NOMO-1 treated with DMSO at 0.1 percent for 48 hours (cell line): ENCODE data around the gene CSAG2.
"Not testable (repeated sequence)": the region's sequence is repeated elsewhere in the genome, so short reads cannot be mapped to it uniquely, and the experiment has no call there.

Source experiments
- DNase-seq: peaks from one replicate; lab custom pipeline; 2025; ENCODE audit not compliant: unreplicated experiment; lab: John Stamatoyannopoulos, UW

CSAG2 gene

DNA sequence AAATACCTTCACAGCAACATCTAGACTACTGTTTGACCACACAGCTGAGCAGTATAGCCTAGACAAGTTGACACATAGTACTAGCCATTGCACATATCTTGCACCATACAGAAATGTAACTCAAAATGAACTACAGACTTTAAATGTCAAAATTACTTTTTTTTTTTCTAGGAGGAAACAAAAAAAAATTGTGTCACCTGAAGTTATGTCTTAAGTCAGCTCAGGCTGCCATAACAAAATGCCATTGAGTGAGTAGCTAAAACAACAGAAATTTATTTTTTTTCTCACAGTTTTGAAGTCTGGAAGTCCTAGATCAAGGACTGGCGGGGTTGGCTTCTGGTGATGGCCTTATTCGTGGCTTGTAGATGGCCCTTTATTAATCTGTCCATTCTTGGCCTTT is at the start of gene CSAG2:
Gene CSAG2, minus strand, starts transcription at position 101 of the 400 bp plus-strand sequence. CDS start 161 bp downstream, outside the sequence.
- not testable (repeated sequence) for DNase-seq

DNA sequence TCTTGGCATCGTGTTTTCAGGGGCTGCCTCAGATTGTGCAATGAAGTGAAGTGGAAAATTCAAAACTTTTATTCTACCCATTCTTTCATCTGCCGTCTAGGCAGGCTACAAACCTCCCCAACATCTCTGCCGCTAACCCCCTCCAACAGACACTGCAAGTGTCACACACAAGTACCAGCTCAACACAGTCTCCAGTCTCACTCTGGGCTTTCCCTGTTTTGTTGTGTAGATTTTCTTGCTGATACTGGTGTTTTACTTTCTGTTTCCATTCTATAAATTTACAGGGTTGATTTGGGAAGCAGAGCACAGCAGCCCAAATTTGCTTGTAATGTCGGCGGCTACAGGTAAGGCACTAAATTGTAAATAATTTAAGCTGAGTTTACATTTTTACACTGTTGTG is 45.8 kb upstream of the CSAG2 start:
- not testable (repeated sequence) for DNase-seq

DNA sequence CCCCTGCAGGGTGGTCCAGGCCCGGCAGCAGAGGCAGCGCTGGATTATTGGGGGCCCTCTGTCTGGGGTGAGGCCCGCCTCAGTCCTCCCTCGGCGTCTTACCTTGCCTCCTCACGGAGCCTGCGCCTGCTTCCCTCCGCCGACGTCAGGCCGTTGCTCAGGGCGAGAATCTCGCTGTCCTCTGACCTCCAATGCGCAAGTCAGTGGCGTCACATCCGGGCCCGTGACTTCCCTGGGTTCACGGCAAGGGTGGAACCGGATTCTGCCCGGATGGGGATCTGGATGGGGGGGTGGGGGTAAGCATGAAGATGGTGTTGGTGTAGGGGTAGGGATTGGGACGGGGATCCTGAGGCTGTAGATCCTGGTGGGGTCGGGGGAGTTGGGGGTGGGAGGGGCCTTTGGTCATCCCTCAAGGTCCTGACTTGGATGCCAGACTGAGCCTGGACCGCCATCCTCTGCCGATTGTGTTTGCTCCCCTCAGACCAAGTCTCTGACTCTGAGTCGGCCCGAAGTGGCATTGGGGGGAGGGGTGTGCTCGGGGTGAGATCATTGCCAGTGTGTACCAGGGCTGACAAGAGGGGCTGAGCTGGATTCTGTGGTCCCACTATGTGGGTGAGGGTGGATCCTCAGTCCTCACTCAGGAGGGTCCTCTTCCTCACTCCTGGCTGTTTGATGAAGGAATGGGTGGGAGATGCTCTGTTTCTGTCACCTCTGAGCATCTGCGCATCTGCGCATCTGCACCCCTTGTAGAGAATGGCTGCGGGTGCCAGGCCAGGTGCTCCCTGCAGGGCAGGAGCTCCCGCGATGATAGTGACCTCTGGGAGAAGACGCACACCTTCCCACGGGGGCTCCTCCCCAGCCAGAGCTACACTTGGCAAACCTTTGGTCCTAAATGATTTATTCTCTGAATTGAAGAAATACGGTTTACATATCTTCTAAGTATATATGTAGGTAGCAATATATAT is 44.9 kb upstream of the CSAG2 start, which contains the start of gene MAGEA2:
Gene MAGEA2, minus strand, starts transcription at position 157 of the 965 bp plus-strand sequence. CDS start 2,479 bp downstream, outside the sequence.
- not testable (repeated sequence) for DNase-seq

DNA sequence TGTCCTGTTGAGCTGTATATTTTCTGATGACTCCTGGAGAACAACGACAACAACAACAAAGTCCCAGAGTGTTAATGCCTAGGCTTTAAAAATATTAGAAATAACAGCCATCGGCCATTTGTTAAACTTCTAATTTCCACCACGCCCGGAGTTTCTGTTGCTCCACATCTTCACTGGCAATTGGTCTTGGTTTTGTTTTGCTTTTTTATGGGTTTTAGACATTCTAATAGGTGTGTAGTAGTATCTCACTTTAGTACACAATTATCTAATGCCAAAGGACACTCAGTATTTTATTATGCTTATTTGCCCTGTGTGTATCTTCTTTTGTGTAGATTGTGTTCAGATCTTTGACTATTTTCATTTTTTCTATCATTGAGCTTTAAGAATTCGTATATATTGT is 29.5 kb upstream of the CSAG2 start:
- no peak for DNase-seq

- DNase-seq: not testable (repeated sequence)
These were observed 27.5 kb upstream of the CSAG2 start for GRCh38 chrX:152736528-152736927.

DNA sequence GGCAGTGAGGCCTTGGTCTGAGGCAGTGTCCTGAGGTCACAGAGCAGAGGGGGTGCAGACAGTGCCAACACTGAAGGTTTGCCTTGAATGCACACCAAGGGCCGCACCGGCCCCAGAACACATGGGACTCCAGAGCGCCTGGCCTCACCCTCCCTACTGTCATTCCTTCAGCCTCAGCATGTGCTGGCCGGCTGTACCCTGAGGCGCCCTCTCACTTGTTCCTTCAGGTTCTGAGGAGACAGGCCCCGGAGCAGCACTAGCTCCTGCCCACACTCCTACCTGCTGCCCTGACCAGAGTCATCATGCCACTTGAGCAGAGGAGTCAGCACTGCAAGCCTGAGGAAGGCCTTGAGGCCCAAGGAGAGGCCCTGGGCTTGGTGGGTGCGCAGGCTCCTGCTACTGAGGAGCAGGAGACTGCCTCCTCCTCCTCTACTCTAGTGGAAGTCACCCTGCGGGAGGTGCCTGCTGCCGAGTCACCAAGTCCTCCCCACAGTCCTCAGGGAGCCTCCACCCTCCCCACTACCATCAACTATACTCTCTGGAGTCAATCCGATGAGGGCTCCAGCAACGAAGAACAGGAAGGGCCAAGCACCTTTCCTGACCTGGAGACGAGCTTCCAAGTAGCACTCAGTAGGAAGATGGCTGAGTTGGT is 26.9 kb upstream of the CSAG2 start:
- no peak for DNase-seq

DNA sequence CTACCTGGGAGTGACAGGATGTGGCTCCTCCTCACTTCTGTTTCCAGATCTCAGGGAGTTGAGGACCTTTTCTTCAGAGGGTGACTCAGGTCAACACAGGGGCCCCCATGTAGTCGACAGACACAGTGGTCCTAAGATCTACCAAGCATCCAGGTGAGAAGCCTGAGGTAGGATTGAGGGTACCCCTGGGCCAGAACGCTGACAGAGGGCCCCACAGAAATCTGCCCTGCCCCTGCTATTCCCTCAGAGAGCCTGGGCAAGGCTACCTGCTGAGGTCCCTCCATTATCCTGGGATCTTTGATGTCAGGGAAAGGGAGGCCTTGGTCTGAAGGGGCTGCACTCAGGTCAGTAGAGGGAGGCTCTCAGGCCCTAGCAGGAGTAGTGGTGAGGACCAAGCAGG is 26.0 kb upstream of the CSAG2 start:
- DNase-seq: no peak

DNA sequence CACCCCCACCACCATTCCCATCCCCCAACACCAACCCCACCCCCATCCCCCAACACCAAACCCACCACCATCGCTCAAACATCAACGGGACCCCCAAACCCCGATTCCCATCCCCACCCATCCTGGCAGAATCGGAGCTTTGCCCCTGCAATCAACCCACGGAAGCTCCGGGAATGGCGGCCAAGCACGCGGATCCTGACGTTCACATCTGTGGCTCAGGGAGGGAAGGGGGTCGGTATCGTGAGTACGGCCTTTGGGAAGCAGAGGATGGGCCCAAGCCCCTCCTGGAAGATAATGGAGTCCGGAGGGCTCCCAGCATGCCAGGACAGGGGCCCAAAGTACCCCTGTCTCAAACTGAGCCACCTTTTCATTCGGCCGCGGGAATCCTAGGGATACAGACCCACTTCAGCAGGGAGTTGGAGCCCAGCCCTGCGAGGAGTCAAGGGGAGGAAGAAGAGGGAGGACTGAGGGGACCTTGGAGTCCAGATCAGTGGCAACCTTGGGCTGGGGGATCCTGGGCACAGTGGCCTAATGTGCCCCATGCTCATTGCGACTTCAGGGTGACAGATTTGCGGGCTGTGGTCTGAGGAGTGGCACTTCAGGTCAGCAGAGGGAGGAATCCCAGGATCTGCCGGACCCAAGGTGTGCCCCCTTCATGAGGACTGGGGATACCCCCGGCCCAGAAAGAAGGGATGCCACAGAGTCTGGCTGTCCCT is 25.2 kb upstream of the CSAG2 start:
- DNase-seq: not testable (repeated sequence)

DNA sequence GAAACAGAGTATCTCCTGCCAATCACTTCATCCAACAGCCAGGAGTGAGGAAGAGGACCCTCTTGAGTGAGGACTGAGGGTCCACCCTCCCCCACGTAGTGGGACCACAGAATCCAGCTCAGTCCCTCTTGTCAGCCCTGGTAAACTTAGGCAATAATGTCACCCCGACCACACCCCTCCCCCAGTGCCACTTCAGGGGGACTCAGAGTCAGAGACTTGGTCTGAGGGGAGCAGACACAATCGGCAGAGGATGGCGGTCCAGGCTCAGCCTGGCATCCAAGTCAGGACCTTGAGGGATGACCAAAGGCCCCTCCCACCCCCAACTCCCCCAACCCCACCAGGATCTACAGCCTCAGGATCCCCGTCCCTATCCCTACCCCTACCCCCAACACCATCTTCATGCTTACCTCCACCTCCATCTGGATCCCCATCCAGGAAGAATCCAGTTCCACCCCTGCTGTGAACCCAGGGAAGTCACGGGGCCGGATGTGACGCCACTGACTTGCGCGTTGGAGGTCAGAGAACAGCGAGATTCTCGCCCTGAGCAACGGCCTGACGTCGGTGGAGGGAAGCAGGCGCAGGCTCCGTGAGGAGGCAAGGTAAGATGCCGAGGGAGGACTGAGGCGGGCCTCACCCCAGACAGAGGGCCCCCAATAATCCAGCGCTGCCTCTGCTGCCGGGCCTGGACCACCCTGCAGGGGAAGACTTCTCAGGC is 24.3 kb upstream of the CSAG2 start, which contains the start of the genes CSAG1 and MAGEA12:
Gene CSAG1, minus strand, starts transcription at position 461 of the 715 bp plus-strand sequence. CDS start 1,261 bp downstream, outside the sequence.
Gene MAGEA12, plus strand, starts transcription at position 497 of the 715 bp plus-strand sequence. CDS start 2,405 bp downstream, outside the sequence.
- no peak for DNase-seq

DNA sequence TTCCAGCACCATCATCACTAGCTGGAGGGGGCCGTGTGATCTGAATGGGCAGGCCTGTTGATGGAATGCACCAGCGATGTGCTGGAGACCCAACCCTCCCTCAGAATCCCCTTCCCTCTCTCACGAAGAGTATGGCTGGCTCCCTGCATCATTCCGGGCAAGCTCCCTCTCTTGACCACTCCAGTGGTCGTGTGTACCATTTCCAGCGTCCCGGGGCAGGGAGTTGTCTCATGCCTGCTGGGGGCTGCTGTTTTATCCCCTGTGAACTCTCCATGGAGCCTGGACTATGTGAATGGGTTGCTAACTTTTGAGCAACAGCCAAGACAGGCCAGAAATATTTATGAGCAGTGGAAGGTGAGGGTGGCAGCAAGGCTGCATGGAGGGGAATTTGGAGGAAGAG is 16.3 kb upstream of the CSAG2 start:
- no peak for DNase-seq

GRCh38 chrX:152713815-152714787 is 5.0 kb upstream of the CSAG2 start, which contains the start of gene MAGEA2B:
Gene MAGEA2B, plus strand, starts transcription at chrX:152714628. Its CDS starts 2,479 bp downstream, at chrX:152717107.
- DNase-seq: not testable (repeated sequence)

DNA sequence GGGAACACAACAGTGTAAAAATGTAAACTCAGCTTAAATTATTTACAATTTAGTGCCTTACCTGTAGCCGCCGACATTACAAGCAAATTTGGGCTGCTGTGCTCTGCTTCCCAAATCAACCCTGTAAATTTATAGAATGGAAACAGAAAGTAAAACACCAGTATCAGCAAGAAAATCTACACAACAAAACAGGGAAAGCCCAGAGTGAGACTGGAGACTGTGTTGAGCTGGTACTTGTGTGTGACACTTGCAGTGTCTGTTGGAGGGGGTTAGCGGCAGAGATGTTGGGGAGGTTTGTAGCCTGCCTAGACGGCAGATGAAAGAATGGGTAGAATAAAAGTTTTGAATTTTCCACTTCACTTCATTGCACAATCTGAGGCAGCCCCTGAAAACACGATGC is 4.1 kb upstream of the CSAG2 start:
- not testable (repeated sequence) for DNase-seq

DNA sequence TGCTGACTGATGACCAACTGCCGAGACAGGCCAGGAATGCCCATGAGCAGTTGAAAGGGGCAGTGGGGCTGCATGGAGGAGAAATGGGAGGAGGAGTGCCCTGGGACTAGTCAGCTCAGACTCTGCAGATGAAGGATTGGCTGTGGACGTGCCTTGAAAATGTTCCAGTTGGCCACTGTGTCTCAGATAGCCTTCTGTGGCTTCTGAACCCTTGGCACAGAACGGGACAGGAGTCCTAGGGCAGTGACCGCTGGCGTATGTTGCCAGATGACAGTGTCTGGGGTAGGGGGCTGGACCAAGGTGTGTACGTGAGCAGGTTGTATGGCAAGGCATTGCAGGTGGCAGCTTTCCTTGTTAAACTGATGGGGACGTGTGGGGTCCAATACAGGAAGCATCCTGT is 2.6 kb downstream of the CSAG2 start:
- not testable (repeated sequence) for DNase-seq

- not testable (repeated sequence) for DNase-seq
These were observed 8.7 kb downstream of the CSAG2 start for GRCh38 chrX:152700390-152700789.

GRCh38 chrX:152697952-152698931 is 10.8 kb downstream of the CSAG2 start, which contains the start of gene MAGEA3:
Gene MAGEA3, plus strand, starts transcription at chrX:152698794. Its CDS starts 2,039 bp downstream, at chrX:152700833.
- not testable (repeated sequence) for DNase-seq

DNA sequence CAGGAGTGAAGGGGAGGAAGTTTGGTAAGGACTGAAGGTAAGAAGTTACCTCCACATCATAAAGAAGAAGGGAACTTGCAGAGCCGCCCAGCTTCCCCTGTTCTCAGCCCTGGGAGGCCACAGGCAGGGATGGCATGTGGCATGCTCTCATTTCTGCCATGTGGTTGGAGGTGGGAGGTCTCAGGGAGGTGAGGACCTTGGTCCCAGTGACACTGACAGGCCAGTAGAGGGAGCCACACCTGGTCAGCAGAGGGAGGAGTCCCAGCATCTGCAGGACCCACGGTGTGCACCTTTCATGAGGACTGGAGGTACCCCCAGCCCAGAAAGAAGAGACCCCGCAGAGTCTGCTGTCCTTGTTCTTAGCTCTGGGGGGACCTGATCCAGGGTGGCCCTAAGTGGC is 28.1 kb downstream of the CSAG2 start:
- DNase-seq: not testable (repeated sequence)

DNA sequence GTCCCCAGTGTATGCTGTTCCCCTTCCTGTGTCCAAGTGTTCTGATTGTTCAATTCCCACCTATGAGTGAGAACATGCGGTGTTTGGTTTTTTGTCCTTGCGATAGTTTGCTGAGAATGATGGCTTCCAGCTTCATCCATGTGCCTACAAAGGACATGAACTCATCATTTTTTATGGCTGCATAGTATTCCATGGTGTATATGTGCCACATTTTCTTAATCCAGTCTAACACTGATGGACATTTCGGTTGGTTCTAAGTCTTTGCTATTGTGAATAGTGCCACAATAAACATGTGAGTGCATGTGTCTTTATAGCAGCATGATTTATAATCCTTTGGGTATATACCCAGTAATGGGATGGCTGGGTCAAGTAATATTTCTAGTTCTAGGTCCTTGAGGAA is 34.4 kb downstream of the CSAG2 start:
- not testable (repeated sequence) for DNase-seq

DNA sequence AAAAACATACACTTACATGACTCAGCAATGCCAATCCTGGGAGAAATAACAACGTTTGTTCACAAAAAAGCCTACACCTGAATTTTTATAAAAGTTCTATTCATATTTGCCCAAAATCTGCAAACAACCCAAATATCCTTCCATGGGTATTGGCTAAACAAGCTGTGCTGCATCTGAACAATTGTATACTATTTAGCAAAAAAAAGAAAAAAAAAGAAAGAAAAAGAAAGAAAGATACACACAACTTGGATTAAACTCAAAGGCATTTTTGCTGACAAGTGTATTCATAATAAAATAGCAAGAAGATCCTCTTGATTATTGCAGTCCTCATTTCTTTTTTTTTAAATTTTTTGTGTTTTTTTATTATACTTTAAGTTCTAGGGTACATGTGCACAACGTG is 34.9 kb downstream of the CSAG2 start:
- no peak for DNase-seq
